HG03066 (cell line): ENCODE data around the gene KCTD6.

Experiments used
- ATAC-seq: cut with Tn5 transposase; IDR thresholded peaks from one replicate; pipeline ENCODE4 v1.9.1; 2021; ENCODE audit warnings: low read depth; ENCODE audit not compliant: unreplicated experiment

KCTD6 gene

DNA sequence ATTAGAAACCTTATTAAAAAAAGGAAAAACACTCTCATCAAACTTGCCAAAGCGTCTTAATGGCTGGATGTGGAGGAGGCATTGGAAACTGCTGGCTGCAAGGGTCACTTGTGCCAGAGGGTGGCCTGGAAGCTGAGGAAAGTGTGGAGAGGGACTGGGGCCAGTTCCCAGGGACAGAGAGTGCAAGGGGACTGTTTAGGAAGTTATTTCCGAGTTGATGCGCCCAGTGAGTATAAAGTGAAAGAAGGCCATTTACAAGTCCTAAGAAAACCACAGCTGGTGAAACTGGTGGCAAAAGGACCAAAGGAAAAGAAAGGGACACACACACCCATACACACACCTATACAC is 7.2 kb upstream of the KCTD6 start:
- no peak for ATAC-seq

DNA sequence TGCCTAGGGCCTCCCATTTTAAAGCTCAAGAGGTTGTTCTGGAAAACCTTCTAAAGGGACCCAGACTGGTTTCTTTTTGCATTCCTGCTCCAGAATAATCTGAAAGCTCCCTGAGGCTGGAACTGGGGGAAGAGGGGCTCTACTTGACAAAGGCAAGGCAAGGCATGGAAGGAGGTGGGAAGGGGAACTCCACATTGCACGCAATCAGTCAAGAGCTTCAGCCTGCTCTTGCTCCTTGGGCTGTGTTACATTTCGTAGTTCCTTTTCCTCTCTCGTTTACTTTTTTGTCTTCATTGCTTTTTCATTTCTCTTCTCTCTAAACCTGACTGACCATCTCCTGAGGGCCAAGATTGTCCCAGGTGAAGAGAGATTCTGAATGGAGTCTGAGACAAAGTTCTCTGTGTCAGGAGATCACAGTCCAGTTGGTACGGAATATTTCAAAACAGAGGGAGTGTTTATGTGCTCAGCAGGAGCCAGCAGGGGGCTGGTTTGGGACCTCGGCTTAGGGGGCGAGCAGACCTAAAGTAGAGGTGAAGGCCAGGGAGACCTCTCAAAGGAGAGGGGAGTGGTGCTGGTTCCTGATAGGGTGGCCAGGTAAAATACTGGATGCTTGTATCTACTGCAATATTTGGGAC is 6.0 kb upstream of the KCTD6 start:
- no peak for ATAC-seq

DNA sequence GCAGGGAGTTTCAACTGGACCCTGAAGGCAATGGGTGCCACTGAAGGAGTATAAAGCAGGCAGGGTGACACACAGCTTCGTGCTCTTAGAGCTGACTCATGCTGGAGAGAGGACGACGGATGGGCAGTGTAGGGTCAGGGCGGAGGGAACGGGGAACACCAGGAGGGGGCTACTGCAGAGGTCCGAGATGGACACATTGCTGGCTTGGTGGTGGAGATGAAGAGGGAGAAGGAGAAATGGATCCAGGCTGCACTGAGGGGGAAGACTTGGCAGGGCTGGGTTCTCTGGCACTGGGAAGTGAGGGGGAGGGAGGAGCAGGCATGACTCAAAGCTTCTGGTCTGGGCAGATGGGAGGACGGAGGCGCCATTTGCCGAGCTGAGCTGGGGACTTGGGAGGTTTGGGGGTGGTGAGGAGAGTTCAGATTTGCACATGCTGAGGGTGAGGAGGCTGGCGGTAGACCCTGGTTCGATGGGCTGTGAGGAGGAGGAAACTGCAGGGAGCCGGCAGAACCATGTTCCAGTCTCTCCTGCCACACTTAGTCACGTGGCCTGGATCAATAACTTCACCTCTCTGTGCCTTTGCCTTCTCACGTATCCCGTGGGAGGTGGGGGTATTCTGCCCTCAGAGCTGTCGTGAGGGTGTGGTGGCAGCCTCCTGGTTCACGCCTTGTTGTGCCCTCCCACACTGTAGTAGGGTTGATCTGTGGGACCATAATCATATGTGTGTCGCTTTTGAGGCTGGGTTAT is 4.6 kb upstream of the KCTD6 start:
- no peak for ATAC-seq

DNA sequence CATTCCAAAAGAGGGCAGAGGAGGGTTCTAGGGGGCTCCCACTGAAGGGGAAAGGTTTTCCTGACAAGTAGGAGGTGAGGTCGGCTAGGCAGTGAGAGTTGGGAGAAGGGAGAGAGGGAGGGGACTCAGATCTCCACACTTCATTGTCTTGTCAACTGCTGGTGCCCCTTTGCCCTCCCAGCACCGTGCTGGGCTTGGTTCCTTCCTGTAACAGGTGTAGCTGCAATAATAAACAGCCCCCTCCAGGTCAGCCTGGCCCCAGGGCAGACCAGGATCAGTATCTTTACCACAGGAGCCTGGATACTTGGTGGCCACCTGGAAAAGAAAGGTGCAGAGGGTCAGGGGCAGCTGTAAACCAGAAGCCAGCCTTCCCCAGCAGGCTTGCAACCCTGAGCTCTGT is 2.9 kb upstream of the KCTD6 start:
- no peak for ATAC-seq

DNA sequence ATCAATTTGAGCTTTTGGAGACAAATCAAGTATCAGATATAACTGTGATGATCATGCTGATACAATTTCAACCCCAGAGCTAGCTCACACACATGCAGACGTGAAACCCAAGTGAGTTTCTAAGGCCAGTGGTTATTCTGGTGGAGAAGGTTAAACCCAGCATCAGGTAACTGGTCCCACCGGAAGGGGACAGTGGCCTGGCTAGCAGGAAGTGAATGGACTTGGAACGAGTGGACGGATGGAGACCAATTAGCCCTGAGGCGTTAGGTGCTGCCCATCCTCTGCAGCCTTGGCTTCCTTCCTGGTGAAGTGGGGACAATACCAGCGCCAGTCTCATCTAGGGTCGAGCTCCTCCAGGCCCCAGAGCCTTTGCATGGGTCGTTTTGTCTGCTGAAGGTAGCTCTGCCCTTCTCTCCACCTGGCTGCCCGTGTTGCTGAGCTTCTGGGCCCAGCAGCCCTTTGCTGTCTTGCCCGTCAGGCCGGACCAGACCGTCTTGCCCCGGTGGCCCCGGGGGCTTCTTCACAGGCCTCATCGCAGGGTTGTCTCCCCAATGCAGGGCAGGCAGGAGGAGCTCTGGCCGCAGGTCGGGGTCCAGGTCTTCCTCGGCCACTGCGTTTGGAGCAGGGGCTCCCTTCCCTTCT is 915 bp upstream of the KCTD6 start:
- no peak for ATAC-seq

DNA sequence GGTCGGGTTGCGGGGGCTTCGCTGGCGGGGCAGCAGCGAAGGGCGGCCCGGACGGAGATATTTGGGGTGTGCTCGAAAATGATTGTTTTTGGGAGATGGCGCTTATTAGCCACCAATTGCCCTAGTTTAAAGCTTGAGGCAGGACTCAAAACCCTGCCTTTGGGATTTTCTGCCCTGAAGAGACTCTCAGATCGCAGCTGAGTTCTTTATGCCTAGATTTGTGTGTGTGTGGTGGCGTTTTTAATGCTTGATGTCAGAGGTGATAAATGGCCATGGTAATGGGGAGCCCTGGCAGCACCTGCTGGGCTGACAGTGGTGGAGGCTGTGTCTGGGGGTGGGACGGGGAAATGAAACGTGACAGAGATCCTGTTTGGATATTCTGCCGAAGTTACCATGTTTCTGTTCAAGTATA is 604 bp downstream of the KCTD6 start:
- no peak for ATAC-seq

DNA sequence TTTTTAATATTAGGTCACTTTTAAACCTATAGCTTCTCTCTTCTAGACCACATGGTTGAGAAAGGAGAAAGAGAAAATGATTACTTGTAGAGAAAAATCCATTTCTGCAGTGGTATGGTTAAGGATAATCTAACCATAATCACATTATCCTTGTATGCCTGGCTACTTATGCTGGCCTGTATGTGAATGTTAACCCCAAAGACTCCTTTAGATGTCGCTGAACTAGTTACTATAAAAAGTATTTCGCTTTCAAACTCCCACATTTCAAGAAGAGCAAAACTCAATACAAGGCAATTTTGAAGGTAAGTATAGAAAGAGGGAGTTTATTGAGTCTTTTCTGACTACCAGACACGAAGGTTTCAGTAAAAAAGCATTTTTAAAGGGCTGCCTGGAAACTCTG is 2.2 kb downstream of the KCTD6 start:
- no peak for ATAC-seq

DNA sequence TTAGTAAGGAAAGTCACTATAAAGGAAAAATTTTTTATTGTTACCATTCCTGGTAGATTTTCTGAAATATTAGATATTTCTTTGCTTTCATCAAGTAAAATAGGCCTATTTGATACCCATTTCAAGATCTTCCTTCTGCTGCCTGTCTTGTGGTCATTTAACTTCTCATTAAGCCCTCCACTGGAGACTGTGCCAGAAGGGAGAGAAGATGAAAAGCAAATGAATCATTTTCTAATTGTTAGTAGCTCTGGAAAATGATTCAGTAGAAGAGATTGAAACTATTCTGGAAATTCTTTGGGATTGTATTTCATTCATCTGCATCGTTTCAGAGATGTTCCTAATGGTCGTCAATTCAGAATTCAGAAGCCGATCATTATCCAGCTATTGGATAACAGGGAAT is 3.2 kb downstream of the KCTD6 start:
- ATAC-seq, result no peak

DNA sequence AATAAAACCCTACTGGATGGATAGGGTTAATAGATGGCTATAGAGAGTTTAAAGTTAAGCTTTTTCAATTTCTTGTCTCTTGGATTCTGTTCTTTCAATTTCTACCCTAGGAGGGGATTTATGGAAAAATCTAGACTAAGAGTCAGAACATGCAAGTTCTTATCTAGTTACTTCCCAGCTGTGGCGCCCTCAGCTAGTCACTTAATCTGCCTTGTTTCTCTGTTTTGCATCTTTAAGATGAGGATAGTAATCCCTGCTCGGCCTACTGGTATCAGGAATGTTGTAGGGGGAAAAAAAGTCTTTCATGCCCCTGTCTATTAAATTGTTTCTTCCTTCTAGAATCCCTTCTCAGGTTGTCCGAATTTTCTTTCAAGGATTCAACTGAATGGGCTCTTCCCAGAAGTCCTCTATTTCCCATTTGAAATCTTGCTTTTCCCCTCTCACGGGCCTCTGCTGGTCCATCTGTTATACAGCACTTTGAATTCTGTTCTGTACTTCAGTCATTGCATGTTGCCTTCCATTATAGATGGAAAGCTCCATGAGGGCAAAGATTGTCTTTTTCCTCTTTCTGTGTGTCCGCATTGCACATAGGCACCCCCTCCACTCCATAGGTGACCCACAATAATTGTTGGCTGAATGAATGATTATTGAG is 4.4 kb downstream of the KCTD6 start:
- ATAC-seq, result no peak

DNA sequence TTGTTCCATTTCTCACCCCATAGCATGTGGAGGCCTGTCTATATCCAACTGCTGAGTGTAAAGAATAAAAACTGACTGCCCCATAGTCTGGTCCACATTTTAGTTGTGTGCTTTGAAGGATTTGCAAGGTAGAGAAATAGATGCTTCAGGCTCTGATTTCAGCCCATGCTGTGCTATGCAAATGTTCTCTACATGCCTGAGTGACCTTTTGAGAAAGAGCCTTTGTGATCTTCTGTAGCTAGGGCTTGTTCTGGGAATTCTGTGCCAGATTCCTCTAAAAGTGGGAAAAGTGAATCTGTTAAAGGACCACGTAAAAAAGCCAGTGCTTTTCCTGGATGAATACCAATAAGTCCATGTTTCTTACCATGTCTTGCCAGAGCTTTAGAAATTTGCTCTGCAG is 5.2 kb downstream of the KCTD6 start:
- ATAC-seq, result no peak

DNA sequence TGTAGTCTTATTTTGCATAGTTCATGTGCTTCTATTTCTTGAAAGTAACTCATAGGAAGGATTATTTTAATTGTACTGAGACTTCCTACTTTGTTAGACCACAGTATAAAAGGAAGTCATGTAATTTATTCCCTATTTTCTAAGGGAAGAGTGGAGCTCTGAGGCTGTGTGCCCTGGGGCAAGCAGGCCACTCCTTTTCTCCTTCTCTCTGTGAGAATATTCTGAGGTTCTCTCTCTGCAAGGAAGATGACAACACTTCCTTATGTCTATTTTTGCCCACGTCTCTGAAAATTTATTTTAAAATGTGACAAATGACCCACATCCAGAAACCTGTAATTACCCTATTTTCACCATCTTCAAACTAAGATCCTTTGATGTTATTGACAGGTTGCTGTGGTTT is 11.0 kb downstream of the KCTD6 start:
- no peak for ATAC-seq

DNA sequence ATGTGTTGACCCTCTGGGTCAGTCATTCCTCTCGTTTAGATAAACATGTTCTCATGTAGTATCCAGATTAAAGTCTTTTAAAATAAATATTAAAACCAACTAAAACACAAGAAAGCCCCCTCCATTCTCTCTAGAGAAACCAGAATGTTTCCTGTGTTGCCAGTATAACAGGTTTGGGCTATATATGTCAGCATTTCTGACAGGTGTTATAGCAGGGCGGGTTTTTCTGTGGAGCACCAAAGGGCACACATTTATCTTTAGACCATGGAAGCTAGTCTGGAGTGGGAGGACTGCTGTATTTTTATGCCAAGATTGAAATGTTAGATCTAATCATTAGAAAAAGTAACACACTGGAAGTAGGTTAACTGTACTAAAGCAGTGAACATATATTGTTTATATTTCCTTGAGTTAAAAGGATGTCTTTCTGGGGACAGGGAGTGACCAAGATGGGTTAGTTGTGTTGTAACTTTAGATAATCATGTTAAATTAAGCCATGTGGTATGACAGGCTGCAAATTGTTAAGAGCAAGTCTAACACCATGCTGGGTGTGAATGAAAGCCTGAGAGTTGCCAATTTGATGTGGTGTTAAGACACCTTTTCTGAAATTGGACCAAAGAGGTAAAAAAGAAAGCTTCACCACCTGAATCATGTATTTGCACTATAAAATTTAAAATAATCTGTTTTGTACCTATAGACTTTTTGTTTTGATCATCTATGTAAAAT is 15.6 kb downstream of the KCTD6 start:
- no peak for ATAC-seq

DNA sequence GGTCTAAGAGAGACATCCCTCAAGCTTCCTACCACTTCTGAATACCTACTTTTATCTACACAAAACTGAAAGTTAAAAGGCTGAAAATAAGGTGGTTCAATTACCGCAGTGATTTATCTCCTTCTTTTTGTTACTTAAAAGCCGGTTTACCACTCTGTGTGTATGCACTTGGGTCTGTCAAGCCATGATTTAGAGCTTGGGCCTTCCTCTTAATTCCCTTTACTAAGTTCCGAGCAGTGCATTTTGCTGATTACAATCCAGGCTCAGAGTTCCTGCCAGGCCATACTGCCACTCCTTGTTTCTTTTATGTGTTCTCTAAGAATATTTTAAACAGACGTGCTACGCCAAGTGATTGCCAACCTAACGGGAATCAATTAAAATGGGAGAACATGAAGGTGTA is 16.5 kb downstream of the KCTD6 start:
- no peak for ATAC-seq

DNA sequence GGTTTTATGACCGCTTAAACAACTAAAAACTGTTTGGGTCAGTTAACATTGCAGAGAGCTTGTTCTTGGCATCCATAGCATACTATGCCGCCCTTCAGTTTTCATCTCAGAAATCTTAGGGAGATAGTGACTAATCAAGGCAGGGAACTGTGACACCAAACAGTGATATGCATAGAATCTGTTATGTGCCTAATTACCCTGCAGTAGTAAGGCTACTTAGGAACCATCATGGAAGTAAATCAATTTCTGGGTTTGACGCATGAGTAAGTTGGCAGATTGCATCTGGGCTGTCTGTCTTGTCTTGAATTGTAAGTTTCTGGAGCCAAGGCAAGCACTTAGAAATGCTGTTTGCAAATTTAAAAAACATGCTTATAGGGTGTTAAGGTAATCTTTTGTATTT is 22.5 kb downstream of the KCTD6 start:
- ATAC-seq, result no peak

DNA sequence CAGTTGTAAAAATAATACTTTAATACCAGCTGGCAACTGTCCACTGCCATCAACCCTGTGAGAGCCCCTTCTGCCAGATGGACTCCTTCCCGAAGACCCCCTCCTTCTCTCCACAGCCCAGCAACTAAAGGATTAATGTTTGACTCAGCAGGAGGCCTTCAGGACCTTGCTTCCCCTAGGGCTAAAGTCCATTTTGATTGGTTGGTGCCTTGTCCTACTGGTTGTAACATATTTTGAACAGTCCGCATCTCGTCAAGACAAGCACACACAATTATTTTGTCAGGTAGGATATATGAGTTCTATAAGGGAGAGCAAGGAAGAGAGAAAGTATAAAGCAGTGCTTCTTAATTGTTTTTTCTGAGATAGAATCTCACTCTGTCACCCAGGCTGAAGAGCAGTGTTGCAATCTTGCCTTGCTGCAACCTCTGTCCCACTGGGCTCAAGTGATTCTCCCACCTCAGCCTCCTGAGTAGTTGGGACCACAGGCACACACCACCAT is 26.4 kb downstream of the KCTD6 start:
- ATAC-seq, result no peak

DNA sequence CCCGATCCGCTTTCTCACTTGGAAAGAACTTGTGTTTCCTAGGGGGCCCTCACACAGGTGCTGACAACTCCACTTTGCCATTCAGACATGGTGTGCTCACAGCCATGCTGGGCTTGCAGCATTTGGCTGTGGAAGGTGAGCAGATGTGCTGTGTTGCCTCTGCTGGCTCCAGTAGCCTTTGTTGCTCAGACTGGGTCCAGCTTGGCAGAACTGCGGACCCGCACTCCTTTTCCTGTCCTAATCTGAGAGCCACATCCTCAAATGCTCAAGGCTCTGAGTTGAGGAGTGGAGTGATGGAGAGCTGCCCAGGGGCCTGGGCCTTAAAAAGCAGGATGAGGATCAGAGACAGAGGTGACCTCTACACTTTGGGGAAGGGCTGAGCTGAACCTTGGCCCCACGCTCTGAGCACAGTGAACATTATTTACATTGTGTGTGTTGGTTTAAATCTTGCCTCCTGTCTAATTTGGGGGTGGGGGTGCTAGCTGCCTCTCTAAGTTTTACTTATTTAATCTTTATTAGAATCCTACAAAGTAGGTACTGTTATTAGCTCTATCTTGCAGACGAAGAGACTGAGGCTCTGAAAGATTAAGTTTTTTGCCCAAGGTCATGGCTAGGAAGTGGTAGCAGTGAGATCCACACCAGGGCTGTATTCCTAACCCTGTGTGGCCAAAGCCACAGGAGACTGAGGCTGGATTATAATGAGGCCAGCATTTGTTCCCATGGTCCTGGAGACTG is 27.9 kb downstream of the KCTD6 start:
- no peak for ATAC-seq

DNA sequence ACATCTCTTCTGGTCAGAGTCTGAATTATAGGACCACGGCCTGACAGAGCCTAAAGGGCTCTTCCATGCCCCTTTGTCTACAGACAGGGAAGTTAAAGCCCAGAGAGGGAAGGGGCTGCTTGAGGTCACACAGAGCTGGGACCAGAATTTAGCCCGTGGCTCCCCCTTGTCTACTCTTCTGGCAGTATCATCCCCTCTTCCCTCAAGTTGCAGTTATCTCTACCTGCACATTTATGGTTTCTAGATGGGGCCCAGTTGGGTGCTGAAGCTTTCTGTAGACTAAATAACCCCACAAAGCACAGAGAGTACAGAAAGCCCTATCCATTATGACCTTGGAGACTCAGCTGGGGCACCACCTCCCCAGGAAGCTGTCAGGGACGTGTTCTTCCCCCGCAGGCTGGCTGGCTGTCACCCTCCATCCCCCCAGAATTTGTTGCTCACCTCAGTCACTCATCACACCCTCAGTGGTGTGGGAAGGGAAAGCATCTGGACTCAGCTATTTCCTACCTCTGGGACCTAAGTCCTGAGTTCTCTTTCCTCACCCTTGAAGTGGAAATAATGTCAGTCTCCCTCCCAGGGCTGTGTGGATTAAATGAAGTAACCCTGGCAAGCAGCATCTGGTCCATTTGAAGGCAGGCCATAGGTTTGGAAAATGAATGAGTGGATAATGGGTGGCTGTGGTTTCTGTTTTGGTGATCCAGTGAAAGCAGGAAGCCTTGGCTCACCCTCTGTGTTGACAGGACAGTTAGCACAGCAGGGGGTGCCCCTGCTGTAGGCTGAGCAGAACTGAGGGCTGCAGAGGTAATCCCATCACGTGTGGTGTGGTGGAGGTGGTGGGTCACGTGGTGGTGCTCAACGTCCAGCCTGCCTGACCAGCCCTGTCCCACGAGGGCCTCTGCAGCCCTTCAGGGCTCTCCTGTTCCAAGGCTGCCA is 28.8 kb downstream of the KCTD6 start:
- ATAC-seq, result no peak

DNA sequence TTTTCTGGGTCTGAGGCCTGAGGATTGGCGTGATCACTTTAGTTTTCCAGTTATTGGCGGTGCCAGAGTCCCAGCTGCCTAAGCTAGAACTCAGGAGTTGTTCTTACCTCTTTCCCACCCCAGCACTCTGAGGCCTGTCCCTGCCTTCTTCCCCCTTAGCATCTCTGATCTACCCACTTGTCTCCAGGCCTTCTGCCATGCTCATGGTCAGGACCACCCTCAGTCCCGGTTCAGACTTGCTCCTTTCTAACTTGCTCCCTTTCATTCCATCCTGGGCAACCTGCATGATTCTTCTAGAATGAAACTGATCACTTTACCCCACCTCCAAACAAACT is 29.4 kb downstream of the KCTD6 start:
- ATAC-seq, result no peak

DNA sequence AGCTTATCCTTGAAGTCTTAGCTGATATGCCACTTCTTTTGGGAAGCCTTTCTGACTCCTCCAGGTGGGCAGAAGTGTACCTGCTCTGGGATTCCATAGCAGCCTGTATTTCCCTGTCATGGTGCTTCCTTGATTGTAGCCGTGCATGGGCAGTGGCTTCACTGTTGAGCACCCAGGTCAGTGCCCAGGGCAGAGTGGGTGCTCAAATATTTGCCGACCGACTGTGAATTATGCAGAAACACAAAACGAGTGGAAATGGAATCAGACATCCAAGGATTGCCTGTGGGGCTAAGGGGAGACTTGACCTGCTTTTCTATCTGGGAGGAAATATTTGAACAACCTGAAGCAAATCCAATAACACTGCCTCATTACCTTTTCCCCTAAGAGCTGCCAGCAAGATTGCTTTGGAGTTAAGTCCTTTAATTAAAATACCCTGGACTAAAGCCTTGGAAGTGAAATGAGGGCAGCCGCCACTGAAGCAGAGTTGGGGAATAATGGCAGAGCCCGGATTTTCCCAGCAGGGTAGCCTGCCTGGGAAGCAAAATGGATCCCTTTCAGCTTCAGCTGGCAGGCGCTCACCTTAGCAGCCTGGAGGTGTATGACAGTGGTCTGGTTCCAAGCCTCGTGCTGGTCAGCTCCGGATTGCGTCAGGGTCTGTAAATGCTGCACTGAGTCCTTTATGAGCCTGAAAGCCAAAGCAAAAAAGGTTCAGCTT is 30.2 kb downstream of the KCTD6 start:
- ATAC-seq, result no peak
